ENCODE results near the gene TBX20.

The TBX20 gene

GRCh38 chr7:35285799-35286198 is 31.9 kb upstream of the TBX20 start:
- TF ChIP-seq FOXP2 (optimal IDR thresholded peaks at IDR 0.05; ENCODE audit: borderline replicate concordance, extremely low read depth, extremely low read length, insufficient read depth) (no peak), SIN3A (IDR thresholded peaks at IDR 0.05; ENCODE audit: borderline replicate concordance, insufficient read depth, low read length) (no peak), POLR2AphosphoS5 (IDR thresholded peaks at IDR 0.05; ENCODE audit: low read depth, low read length) (no peak), TAF1 (IDR thresholded peaks at IDR 0.05; ENCODE audit: borderline replicate concordance, insufficient read depth, low read length) (no peak), REST (IDR thresholded peaks at IDR 0.05; ENCODE audit: insufficient read depth in 1 of 2, low read depth in 2 of 2, low read length in 2 of 2) (no peak)

- no peak for TF ChIP-seq POLR2AphosphoS5 (IDR thresholded peaks at IDR 0.05; ENCODE audit: low read depth, low read length)
- TF ChIP-seq SIN3A (IDR thresholded peaks at IDR 0.05; ENCODE audit: borderline replicate concordance, insufficient read depth, low read length) = no peak
- no peak for TF ChIP-seq FOXP2 (optimal IDR thresholded peaks at IDR 0.05; ENCODE audit: borderline replicate concordance, extremely low read depth, extremely low read length, insufficient read depth)
- no peak for TF ChIP-seq REST (IDR thresholded peaks at IDR 0.05; ENCODE audit: insufficient read depth in 1 of 2, low read depth in 2 of 2, low read length in 2 of 2)
- TF ChIP-seq TAF1 (IDR thresholded peaks at IDR 0.05; ENCODE audit: borderline replicate concordance, insufficient read depth, low read length) = no peak
These were observed 27.0 kb upstream of the TBX20 start for GRCh38 chr7:35280902-35281301.

- TF ChIP-seq FOXP2 (optimal IDR thresholded peaks at IDR 0.05; ENCODE audit: borderline replicate concordance, extremely low read depth, extremely low read length, insufficient read depth) (no peak), TAF1 (IDR thresholded peaks at IDR 0.05; ENCODE audit: borderline replicate concordance, insufficient read depth, low read length) (no peak)
These were observed 23.5 kb upstream of the TBX20 start for GRCh38 chr7:35277359-35277758.

GRCh38 chr7:35272246-35272645 is 18.3 kb upstream of the TBX20 start:
- TF ChIP-seq TAF1 (IDR thresholded peaks at IDR 0.05; ENCODE audit: borderline replicate concordance, insufficient read depth, low read length) (no peak), POLR2AphosphoS5 (IDR thresholded peaks at IDR 0.05; ENCODE audit: low read depth, low read length) (no peak), SIN3A (IDR thresholded peaks at IDR 0.05; ENCODE audit: borderline replicate concordance, insufficient read depth, low read length) (no peak), FOXP2 (optimal IDR thresholded peaks at IDR 0.05; ENCODE audit: borderline replicate concordance, extremely low read depth, extremely low read length, insufficient read depth) (no peak), REST (IDR thresholded peaks at IDR 0.05; ENCODE audit: insufficient read depth in 1 of 2, low read depth in 2 of 2, low read length in 2 of 2) (no peak)

- TF ChIP-seq FOXP2 (optimal IDR thresholded peaks at IDR 0.05; ENCODE audit: borderline replicate concordance, extremely low read depth, extremely low read length, insufficient read depth) (no peak), SIN3A (IDR thresholded peaks at IDR 0.05; ENCODE audit: borderline replicate concordance, insufficient read depth, low read length) (no peak), POLR2AphosphoS5 (IDR thresholded peaks at IDR 0.05; ENCODE audit: low read depth, low read length) (no peak), TAF1 (IDR thresholded peaks at IDR 0.05; ENCODE audit: borderline replicate concordance, insufficient read depth, low read length) (no peak), REST (IDR thresholded peaks at IDR 0.05; ENCODE audit: insufficient read depth in 1 of 2, low read depth in 2 of 2, low read length in 2 of 2) (no peak)
These were observed 15.1 kb upstream of the TBX20 start for GRCh38 chr7:35268953-35269352.

All from PFSK-1 (cell line).